ENCODE data around the gene KRTAP24-1.

DNA sequence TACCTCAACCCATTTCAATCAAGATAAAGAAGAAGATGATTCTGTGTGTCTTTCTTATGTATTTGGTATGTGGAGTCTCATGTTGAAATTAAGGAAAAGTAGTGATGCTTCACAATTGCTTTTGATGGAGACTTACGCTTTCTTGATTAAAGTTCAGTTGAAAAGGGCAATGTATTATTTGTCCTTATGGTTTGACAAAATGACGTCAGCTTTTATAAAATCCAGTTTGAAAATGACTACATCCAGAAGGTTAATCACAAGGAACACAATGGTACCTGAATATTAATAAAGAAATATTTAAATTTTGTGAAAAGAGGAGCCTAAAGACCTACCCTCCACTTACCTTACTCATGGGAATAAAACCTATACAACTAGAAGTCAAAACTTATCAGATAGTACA is 33.0 kb upstream of the KRTAP24-1 start:
- no peak for TF ChIP-seq POLR2A (IDR thresholded peaks at IDR 0.05)
- TF ChIP-seq, protein P1, sequence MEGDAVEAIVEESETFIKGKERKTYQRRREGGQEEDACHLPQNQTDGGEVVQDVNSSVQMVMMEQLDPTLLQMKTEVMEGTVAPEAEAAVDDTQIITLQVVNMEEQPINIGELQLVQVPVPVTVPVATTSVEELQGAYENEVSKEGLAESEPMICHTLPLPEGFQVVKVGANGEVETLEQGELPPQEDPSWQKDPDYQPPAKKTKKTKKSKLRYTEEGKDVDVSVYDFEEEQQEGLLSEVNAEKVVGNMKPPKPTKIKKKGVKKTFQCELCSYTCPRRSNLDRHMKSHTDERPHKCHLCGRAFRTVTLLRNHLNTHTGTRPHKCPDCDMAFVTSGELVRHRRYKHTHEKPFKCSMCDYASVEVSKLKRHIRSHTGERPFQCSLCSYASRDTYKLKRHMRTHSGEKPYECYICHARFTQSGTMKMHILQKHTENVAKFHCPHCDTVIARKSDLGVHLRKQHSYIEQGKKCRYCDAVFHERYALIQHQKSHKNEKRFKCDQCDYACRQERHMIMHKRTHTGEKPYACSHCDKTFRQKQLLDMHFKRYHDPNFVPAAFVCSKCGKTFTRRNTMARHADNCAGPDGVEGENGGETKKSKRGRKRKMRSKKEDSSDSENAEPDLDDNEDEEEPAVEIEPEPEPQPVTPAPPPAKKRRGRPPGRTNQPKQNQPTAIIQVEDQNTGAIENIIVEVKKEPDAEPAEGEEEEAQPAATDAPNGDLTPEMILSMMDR (IDR thresholded peaks at IDR 0.05): no peak

Measured in stomach (tissue), 4 donors.